GM18505 (cell line): ENCODE results near the gene DENND2D.
A peak's percentile ranks its signal among the peaks of the same experiment; 100 is the strongest.

Experiments
- ATAC-seq: cut with Tn5 transposase; IDR thresholded peaks from one replicate; pipeline ENCODE4 v1.9.1; 2021; ENCODE audit not compliant: unreplicated experiment
- POLR2A ChIP-seq: IDR thresholded peaks from 4 replicates; pipeline ENCODE4 v1.6.1; 2011; ENCODE audit warnings: borderline replicate concordance; ENCODE audit not compliant: insufficient read depth, insufficient read length; ENCODE audit errors: extremely low read depth

The DENND2D gene

DNA sequence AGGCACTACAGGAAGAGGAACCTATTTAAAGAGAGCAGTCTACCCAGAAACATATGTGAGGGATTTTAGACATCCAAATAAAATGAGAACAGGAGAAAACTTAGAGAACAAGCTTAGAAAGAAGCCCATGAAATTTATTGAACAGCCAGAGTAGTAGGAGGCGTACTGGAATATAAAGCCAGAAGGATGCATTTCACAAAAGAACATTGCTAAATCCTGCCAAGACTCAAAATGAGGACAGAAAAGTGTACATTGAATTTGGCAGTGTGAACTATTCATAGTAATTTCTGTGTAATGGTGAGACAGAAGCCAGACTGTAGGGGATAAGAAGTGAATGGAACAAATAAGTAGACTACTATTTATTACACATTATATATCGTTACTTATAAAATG lies 38.0 kb downstream of the DENND2D start:
- no peak for TF ChIP-seq POLR2A
- ATAC-seq: no peak

DNA sequence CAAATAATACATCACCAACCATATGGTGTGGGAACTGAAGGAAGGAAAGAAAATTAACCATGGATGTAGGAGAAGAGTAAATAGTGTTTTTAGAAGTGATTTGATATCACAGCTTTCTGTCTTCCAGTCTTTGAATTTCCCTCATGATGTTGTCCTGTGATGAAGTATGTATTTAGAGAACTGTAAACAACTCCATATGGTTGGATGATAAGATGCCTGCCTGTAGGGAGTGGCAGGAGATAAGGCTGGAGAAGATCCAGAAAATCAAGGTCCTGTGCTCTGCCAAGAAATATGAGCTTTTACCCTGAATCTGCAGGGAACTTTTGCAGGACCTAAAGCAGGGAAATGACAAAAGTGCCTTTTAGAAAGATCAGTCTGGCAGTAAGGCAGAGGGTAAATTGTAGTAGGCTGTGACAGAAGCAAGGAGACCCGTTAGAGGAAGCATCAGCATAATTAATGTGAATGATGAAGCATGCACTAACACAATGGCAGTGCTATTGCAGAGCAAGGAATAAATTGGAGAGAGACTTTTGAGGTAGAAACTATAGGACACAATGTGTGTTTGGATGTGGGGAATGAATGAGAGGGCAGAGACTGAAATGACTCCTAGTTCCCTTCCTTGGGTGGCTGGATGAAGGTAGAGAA lies 38.5 kb downstream of the DENND2D start:
- no peak for TF ChIP-seq POLR2A
- no peak for ATAC-seq

DNA sequence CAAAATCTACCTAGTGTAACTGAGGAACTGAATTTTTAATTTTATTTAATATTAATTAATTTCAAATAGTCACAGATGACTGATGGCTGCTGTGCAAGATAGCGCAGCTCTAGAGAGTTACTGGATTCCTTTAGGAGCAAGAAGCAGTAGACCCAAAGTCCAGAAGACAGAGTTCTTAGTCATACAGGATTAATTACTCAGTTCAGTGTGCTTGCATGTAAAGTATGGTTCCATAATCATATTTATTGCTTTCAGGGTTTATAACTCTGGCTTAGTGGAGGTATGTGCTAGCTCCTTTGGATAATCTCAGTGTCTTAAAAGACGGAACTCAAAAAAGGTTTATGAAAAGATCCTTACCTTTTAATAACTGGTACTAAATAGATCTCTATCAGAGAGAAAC lies 43.0 kb downstream of the DENND2D start:
- no peak for TF ChIP-seq POLR2A
- no peak for ATAC-seq

DNA sequence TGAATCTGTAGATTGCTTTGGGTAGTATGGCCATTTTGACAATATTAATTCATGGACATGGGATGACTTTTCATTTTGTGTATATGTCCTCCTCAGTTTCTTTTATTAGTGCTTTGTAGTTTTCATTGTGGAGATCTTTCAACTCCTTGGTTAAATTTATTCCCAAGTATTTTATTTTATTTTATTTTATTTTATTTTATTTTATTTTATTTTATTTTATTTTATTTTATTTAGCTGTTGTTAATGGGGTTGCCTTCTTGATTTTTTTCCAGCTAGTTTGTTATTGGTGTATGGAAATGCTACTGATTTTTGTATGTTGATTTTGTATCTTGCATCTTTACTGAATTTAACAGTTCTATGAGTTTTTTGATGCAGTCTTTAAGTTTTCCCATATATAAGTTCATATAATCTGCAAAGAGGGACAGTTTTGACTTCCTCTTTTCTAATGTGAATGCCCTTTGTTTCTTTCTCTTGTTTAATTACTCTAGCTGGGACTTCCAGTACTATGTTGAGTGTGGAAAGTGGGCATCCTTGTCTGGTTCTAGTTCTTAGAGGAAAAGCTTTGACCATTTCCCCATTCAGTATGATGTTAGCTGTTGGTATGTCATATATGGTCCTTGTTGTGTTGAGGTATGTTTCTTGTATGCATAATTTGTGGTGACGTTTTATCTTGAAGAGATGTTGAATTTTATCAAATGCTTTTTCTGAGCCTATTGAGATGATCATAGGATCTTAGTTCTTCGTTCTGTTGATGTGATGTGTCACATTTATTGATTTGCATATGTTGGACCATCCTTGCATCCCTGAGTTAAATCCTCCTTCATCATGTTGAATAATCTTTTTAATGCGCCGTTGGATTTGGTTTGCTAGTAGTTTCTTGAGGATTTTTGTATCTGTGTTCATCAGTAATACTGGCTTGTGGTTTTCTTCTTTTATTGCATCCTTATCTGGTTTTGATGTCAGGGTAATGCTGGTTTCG lies 46.1 kb downstream of the DENND2D start:
- TF ChIP-seq POLR2A: no peak
- no peak for ATAC-seq

DNA sequence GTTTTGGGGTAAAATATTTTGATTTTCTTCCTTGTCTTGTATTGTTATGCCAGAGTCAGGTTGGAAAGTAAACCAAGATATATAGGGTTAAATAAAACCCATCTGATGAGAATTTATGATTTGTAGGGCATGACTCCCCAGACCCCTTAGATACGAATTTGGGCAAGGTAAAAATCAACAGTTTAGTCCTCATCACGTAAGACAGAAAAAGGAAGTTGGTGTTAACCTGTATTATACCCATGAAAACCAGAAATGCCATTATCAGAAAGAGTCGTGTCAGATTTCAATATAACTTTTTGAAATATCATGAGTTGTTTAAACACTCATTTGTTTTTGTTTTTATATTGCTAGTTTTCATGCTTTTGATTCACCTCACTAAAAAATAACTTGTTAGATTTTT lies 48.6 kb downstream of the DENND2D start:
- no peak for TF ChIP-seq POLR2A
- ATAC-seq: no peak

DNA sequence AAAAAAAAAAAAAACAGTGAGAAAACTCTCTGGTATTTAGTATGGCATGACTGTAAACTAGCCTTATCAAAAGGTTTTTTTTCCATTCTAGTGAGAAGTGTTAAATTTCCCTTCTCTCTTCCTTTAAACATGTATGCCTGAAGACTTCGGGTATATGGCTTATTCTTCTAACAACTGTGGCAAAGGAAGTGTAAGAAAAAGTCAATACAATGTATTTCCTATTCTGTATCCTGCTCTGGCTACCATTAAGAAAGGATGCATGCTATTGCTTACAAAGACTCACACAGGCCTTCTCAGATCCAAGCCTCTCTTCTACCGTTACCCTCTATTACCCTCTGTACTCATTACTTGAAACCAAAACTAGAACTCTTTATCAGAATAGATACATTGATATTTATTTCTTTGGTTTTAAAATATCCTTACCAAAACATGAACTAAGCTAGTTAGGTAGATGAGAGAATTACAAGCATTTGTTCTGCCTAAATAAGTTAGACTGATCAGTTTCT lies 52.0 kb downstream of the DENND2D start:
- TF ChIP-seq POLR2A: no peak
- peak; percentile 67 for ATAC-seq

DNA sequence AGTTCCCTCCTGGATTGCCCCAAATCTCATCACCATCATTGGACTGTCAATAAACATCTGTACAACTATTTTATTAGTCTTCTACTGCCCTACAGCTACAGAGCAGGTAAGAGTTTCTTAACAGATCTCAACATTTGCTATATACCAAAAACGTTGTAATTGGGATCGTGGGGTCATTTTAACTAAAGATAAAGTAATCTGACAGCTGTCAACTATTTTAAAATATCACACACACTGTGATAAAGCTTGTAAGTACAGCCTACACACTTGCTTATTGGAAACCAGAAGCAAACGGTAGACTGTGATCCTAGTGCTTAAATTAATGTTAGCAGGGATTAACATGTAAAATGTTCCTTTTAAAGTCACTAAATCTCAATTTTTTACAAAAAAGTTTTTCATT lies 52.5 kb downstream of the DENND2D start:
- ATAC-seq: no peak
- TF ChIP-seq POLR2A: no peak

DNA sequence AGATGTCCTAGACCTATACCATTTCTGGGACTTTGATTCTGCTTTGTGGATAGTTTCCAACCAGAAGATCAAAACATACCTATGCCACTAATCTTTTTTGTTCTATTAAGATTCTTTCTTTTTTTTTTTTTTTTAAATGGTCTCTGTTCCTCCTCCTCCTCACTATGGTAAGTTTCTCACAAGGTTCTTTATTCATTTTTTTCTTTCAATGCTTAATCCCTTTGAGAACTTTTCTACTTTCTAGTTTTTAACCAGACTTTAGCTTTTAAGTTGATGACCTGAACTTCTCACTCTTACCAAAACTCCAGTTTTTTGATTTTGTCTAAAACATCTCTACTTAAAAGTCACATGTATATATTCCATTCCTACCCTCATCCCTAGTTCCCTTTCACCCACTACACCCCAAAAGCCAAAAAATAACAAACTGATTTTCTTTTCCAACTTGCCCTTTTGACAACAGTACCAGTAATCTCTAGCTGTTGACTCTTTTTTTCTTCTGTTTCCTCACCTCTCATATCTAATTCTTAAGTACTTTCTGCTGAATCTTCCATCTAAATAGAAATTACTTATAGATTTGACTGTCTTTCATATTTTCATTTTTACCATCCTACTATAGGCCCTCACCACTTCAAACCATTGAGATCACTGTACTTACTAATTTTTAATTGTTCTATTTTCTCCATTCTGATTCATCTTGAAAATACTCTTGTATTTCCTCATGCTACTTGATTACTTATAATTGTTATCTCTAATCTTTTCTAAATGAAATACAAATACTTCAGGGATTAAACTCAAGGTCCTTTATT lies 54.3 kb downstream of the DENND2D start:
- no peak for TF ChIP-seq POLR2A
- no peak for ATAC-seq

DNA sequence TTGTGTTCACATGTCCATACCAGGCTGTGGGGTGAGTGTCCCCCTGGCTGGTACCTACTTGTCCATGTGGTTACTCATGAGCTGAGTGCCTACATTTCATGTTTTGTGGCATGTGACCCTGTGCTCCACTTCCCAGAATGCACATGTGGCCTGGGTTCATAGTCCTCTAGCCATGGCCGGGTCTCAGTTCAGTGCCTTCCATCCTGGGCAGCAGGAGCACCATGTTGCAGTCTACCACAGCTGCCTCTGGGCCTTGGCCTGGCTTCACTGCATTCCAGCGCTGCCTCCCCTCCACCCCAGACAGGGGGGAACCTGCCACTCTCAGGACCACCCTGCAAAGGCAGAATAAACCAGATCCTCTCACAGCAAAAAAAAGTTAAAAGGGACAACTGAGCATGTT lies 54.9 kb downstream of the DENND2D start:
- no peak for TF ChIP-seq POLR2A
- ATAC-seq: no peak

DNA sequence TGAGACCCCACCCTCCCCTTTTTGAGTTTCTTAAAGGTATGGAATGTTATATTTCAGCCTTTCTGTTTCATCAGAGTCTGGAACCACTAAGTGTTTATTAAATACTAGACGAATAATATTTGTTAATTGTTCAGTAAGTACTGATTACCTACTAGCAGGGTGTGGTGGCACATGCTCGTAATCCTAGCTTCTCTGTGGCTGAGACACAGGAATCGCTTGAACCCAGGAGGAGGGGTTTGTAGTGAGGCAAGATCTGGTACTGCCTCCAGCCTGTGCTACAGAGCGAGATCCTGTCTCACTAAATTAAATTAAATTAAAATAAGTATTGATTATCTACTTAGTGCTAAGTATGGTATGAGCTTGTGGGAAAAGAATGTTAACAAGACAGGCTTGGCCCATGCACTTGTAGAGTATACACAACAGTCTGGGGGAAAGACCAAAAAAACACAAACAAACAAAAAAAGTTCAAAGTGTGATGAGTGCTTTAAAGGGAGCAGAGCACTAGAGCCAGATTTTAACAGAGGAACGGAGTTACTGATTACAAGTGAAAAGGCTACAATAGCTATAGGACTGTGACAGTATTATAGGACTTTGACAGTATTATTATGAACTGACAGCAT lies 58.0 kb downstream of the DENND2D start:
- no peak for ATAC-seq
- no peak for TF ChIP-seq POLR2A

DNA sequence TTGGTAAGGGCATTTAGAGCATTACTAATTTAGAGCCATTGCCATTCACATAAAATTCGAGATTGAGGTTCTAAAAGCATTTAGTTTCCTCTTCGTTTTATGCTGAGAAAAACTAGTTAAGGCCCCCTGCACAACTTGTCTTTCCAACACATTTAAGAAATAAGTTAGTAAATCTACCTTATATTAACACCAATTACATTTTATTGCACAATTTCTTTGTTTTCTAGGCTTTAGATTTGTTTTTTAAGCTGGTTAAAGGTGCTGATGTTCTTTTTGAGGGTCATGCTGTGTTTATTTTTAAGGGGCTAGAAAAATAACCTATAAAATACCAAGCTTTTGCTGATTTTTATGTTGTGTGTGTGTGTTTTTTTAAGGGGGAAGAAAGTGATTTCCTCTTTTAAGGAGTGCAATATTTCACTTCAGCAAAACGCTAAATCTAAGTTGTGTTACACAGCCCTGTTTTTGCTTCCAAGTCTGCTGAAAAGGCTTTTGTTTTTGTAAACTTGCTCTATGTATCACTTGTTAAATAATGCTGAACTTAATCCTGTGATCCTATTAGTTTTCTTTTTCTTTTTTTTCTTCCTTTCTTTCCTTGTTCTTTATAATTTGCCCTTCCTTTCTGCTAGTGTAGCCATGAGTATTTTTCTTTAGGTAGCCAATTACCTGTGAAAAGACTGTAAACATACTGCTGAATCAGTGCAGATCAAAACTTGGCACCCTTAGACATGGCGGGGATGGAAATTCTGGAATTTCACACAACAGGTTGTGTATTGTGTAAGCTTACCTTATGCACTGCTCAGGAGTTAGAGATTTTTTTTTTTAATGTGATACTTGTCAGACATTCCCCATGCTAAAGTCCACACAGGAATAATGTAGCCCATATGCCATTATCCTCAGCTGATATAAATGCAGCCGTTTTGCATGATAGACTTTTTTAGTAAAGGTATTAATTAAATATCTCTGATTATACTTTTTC lies 58.9 kb downstream of the DENND2D start:
- peak; percentile 2 for TF ChIP-seq POLR2A
- ATAC-seq: no peak

DNA sequence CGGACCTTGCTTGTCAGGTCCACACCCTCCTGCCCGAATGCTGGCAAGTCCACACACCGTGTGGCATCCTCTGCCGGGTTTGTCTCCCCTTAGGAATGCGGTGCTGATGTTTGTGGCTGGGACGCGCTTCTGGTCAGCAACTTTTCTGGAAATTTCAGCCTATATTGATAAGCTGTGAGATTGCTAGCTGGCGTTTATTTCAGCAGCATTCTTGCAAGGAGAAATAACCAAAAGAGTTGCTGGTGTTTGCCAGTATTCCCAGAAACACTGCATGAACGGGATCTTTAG lies 59.8 kb downstream of the DENND2D start:
- TF ChIP-seq POLR2A: no peak
- ATAC-seq: no peak
